ENCODE data around the gene NEK7. TPM values are rescaled to one million over a fixed set of nuclear protein-coding genes. Genes with fewer than 3 reads are reported as not detected.
A peak's percentile ranks its signal among the peaks of the same experiment; 100 is the strongest.

Gene NEK7
- total RNA-seq, result 183 and 366 TPM in 2 replicates

DNA sequence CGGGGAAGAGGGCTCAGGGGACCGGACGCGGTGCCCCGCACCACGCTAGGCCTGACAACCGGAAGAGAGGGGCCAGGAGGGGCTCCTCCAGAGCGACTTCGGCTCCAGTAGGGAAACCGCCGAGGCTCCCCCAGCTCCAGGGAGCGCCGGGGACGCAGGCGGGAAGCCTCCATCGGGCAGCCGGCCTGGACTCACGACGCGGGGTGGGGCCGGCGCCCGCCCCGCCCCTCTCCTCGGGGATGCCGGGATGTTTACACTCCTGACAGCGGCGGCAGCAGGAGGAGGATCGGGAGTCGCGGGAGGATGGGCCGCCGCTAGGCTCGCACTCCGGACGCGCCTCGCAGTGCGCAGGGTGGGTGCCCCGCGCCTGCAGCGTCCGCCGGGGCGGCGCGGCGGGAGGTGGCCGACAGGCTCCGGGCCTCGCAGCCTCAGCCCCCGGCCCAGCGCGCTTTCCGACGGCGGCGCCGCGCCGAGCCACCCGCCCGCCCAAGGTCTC is at the start of gene NEK7:
Gene NEK7 (plus strand): TSS at position 254 of the 496 bp plus-strand sequence. CDS start 75,583 bp downstream, outside the sequence.
- no peak for TF ChIP-seq CTCF (IDR thresholded peaks at IDR 0.05; ENCODE audit: insufficient read depth, low read depth, low read length)
- peak; percentile 85 for DNase-seq (ENCODE audit: low read depth)
- H3K4me3 ChIP-seq (ENCODE audit: low read depth, low read length), result peak within 1 kb of the TSS; percentile 83

- H3K4me3 ChIP-seq (ENCODE audit: low read depth, low read length), result no peak overlapping the region
- peak; percentile 12 for DNase-seq (ENCODE audit: low read depth)
- no peak for TF ChIP-seq CTCF (IDR thresholded peaks at IDR 0.05; ENCODE audit: insufficient read depth, low read depth, low read length)
These were observed 49.7 kb upstream of the NEK7 start for GRCh38 chr1:198107091-198107501.

DNA sequence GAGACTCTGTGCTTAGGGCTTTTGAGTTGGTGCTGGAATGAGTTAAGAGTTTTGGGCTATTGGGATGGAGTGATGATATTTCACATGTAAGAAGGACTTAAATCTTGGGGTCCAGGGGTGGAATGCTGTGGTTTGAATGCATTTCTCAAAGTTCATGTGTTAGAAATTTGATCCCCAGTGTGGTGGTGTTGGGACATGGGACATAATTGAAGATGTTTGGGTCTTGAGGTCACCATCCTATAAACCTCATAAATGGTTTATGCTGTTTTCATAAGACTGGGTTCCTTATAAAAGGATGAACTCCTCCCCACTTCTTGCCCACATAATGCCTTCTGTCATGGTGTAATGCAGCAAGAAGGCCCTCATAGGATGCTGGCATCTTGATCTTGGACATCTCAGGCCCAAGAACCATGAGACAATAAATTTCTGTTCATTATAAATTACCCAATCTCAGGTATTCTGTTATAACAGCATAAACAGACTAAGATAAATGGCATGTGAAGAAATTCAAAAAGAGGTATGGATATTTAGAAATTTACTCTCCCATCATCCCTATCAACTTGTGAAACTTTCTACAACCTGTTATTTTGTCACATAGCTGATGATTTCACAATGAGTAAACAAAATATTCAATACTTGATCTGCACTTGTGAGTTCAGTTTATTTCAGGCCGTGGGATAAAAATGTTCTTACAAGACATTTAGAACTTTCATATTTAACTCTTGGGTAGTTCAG is 48.0 kb upstream of the NEK7 start:
- no peak for TF ChIP-seq CTCF (IDR thresholded peaks at IDR 0.05; ENCODE audit: insufficient read depth, low read depth, low read length)
- DNase-seq (ENCODE audit: low read depth), result no peak
- no peak overlapping the region for H3K4me3 ChIP-seq (ENCODE audit: low read depth, low read length)

DNA sequence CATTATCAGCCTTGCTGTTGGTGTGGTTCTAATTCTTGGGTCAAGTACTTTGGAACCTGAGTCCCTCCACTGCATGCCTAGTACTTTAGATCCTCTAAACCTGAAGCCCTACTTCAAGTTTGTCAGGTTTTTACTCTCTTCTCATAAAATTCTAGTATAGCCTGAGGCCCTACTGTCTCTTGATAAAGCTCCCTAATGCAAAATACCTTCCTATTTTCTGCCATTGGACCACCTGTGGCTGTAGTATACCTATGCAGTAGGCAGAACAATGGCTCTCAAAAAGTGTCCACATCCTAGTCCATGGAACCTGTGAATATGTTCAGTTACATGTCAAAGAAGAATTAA is 47.5 kb upstream of the NEK7 start:
- TF ChIP-seq CTCF (IDR thresholded peaks at IDR 0.05; ENCODE audit: insufficient read depth, low read depth, low read length), result no peak
- DNase-seq (ENCODE audit: low read depth), result no peak
- no peak overlapping the region for H3K4me3 ChIP-seq (ENCODE audit: low read depth, low read length)

GRCh38 chr1:198113342-198113750 is 43.5 kb upstream of the NEK7 start:
- peak; percentile 54 for DNase-seq (ENCODE audit: low read depth)
- H3K4me3 ChIP-seq (ENCODE audit: low read depth, low read length), result no peak overlapping the region
- no peak for TF ChIP-seq CTCF (IDR thresholded peaks at IDR 0.05; ENCODE audit: insufficient read depth, low read depth, low read length)

DNA sequence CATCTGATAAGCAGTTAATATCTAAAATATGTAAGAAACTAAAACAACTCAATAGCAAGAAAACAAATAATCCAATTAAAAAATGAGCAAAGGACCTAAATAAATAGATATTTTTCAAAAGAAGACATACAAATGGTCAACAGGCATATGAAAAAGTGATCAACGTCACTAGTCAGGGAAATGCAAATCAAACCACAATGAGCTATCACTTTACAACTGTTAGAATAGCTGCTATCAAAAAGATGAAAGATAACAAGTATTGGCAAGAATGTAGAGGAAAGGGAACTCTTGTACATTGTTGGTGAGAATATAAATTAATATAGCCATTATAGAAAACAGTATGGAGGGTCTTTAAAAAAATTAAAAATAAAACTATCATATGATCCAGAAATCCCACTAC is 40.7 kb upstream of the NEK7 start:
- no peak overlapping the region for H3K4me3 ChIP-seq (ENCODE audit: low read depth, low read length)
- DNase-seq (ENCODE audit: low read depth), result no peak
- no peak for TF ChIP-seq CTCF (IDR thresholded peaks at IDR 0.05; ENCODE audit: insufficient read depth, low read depth, low read length)

- TF ChIP-seq CTCF (IDR thresholded peaks at IDR 0.05; ENCODE audit: insufficient read depth, low read depth, low read length), result no peak
- H3K4me3 ChIP-seq (ENCODE audit: low read depth, low read length), result no peak overlapping the region
- no peak for DNase-seq (ENCODE audit: low read depth)
These were observed 40.3 kb upstream of the NEK7 start for GRCh38 chr1:198116469-198116868.
